ENCODE results near the gene ADIPOQ. TPM values are rescaled to one million over a fixed set of nuclear protein-coding genes. Genes with fewer than 3 reads are reported as not detected.
A peak's percentile ranks its signal among the peaks of the same experiment; 100 is the strongest.

Gene ADIPOQ
- polyA plus RNA-seq, 3 donors = not detected

GRCh38 chr3:186896875-186897274 lies 54.4 kb downstream of the ADIPOQ start:
- H3K9ac ChIP-seq (ENCODE audit: insufficient read depth, low read length, poor library complexity, severe bottlenecking) = no peak overlapping the region
- no peaks in the 10 kb centered on the region for H3K79me2 ChIP-seq (ENCODE audit: insufficient read depth, low read length)
- Mint-ChIP-seq H3K36me3 (no peaks in the 10 kb centered on the region), H3K9me3 (peaks cover 0 to 9% (median 0%) of the 10 kb centered on the region in 7 donors), H3K27ac (no peak overlapping the region), H3K4me3 (no peak overlapping the region), H3K27me3 (ENCODE audit: low read depth in 3 of 3) (peaks cover 0 to 4% (median 0%) of the 10 kb centered on the region in 3 donors), H3K4me1 (peaks cover 9% of the 10 kb centered on the region)
- no peak overlapping the region for H2AFZ ChIP-seq (ENCODE audit: insufficient read depth, low read depth, low read length, poor library complexity, severe bottlenecking)
- no peak overlapping the region for H3K4me2 ChIP-seq (replicated peaks; ENCODE audit: extremely low read depth, low read length, poor library complexity, severe bottlenecking)
- no peak overlapping the region for H3K4me3 ChIP-seq (replicated peaks in 1 of 3; ENCODE audit: low read depth in 2 of 3, low read length in 3 of 3)
- DNase-seq = no peak
- H3K27ac ChIP-seq (ENCODE audit: low read depth in 1 of 2, low read length in 2 of 2) = no peak overlapping the region
- no peaks in the 10 kb centered on the region for H3K9me3 ChIP-seq (replicated peaks in 1 of 2; ENCODE audit: control insufficient read depth in 1 of 2, insufficient read depth in 1 of 2, low read length in 2 of 2)
- H3K36me3 ChIP-seq (replicated peaks in 1 of 2; ENCODE audit: control insufficient read depth in 1 of 2, insufficient read depth in 2 of 2, low read length in 2 of 2) = no peaks in the 10 kb centered on the region
- no peaks in the 10 kb centered on the region for H3K4me1 ChIP-seq (ENCODE audit: control insufficient read depth in 1 of 2, insufficient read depth in 2 of 2, low read length in 2 of 2)
- no peaks in the 10 kb centered on the region for H3K27me3 ChIP-seq (ENCODE audit: control insufficient read depth in 2 of 2, insufficient read depth in 2 of 2, low read length in 2 of 2)
- H4K20me1 ChIP-seq (ENCODE audit: insufficient read depth, low read length) = no peaks in the 10 kb centered on the region
- intact Hi-C loops (cut with micrococcal nuclease) = no loop called here
- 100% methylated on average over 1 of the region's 4 CpGs for WGBS (ENCODE audit: insufficient coverage)
- TF ChIP-seq CTCF (IDR thresholded peaks at IDR 0.05) = no peak

DNA sequence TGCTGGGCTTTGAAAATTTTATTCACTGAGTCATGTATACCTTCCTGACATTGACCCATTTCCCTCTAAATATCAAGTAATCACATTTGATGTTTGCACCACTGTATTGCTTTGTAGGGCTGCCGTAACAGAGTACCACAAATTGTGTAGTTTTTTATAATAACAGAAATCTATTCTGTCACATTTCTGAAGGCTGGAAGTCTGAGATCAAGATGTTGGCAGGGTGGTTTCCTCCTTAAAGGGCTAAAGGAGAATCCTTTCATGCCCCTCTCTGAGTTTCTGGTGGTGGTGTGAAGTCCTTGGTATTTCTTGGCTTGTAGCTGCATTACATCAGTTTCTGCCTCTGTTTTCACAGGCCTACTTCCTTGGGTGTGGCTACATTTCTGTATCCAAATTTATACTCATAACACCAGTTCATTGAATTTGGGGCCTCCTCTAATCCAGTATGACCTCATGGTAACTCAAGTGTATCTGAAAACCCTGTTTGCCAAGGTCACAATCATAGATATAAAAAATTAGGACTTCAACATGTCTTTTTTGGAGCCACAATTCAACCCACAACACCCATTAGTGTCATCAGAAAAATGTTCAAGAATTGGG lies 58.7 kb downstream of the ADIPOQ start:
- no peak for DNase-seq
- TF ChIP-seq CTCF (IDR thresholded peaks at IDR 0.05) = no peak
- Histone ChIP-seq H3K4me3 (replicated peaks in 1 of 3; ENCODE audit: low read depth in 2 of 3, low read length in 3 of 3) (no peak overlapping the region), H3K79me2 (ENCODE audit: insufficient read depth, low read length) (no peaks in the 10 kb centered on the region), H3K9me3 (replicated peaks in 1 of 2; ENCODE audit: control insufficient read depth in 1 of 2, insufficient read depth in 1 of 2, low read length in 2 of 2) (no peaks in the 10 kb centered on the region), H3K27me3 (ENCODE audit: control insufficient read depth in 2 of 2, insufficient read depth in 2 of 2, low read length in 2 of 2) (no peaks in the 10 kb centered on the region), H3K4me2 (replicated peaks; ENCODE audit: extremely low read depth, low read length, poor library complexity, severe bottlenecking) (no peak overlapping the region), H2AFZ (ENCODE audit: insufficient read depth, low read depth, low read length, poor library complexity, severe bottlenecking) (peak overlapping the region; percentile 11), H3K4me1 (ENCODE audit: control insufficient read depth in 1 of 2, insufficient read depth in 2 of 2, low read length in 2 of 2) (no peaks in the 10 kb centered on the region), H3K27ac (ENCODE audit: low read depth in 1 of 2, low read length in 2 of 2) (no peak overlapping the region), H3K36me3 (replicated peaks in 1 of 2; ENCODE audit: control insufficient read depth in 1 of 2, insufficient read depth in 2 of 2, low read length in 2 of 2) (no peaks in the 10 kb centered on the region), H4K20me1 (ENCODE audit: insufficient read depth, low read length) (no peaks in the 10 kb centered on the region), H3K9ac (ENCODE audit: insufficient read depth, low read length, poor library complexity, severe bottlenecking) (no peak overlapping the region)
- H3K4me1 Mint-ChIP-seq = peaks cover 9% of the 10 kb centered on the region
- H3K4me3 Mint-ChIP-seq = no peak overlapping the region
- intact Hi-C loops (cut with micrococcal nuclease) = no loop called here
- H3K27me3 Mint-ChIP-seq (ENCODE audit: low read depth in 3 of 3) = no peaks in the 10 kb centered on the region
- peaks cover 0 to 6% (median 4%) of the 10 kb centered on the region in 7 donors for H3K9me3 Mint-ChIP-seq
- H3K27ac Mint-ChIP-seq = no peak overlapping the region
- no CpG with 5 or more reads among the region's 1 CpG for whole genome bisulfite sequencing (ENCODE audit: insufficient coverage)
- no peaks in the 10 kb centered on the region for H3K36me3 Mint-ChIP-seq
